ENCODE measurements around the gene PIP4K2A.
"Not testable (repeated sequence)": the region's sequence is repeated elsewhere in the genome, so short reads cannot be mapped to it uniquely, and the experiment has no call there.

PIP4K2A gene

DNA sequence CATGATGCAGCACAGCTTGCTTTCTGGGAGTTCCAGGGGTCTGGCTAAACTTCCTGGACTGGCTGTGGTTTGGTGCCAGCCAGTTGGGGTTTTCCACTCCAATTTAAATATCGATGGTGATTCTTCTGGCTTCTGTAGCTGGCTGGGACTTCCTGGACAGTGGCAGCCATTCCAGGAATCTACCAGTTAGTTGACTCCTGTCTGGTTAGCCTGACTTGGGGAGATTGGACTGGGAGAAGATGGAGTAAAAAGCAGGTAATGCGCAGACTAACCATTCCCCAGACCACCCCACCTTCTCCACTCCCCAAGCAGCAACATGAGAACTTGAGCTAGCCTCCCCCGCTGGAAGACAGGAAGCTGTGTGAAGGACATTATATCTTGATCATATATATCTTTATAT is 6.3 kb upstream of the PIP4K2A start:
- DNase-seq (ENCODE audit: insufficient read length, low spot score), result no peak
- no peak for FAIRE-seq

DNA sequence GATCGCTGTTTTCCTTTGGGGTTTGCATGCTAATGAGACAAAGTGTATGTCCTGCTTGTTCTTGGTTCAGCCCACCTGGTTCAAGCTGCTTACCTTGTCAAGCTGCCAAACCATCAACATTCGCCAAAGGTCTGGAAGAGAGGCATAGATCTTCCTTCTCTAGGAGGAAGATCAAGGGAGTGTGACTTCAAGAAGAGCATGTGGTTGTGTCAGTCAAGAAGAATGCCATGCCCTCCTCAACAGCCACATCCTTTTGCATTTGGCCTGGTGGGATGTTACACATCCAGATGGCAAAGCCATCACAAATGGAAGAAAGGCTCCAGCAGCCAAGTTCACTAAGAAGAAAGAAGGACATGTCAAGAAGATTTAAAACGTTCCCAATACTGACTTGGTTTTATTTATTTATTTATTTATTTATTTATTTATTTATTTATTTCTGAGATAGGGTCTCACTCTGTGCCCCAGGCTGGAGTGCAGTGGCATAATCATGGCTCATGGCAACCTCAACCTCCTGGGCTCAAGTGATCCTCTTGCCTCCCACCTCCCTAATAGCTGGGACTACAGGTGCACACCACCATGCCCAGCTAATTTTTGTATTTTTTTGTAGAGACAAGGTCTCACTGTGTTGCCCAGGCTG is 5.1 kb upstream of the PIP4K2A start:
- DNase-seq (ENCODE audit: insufficient read length, low spot score), result no peak
- no peak for FAIRE-seq

DNA sequence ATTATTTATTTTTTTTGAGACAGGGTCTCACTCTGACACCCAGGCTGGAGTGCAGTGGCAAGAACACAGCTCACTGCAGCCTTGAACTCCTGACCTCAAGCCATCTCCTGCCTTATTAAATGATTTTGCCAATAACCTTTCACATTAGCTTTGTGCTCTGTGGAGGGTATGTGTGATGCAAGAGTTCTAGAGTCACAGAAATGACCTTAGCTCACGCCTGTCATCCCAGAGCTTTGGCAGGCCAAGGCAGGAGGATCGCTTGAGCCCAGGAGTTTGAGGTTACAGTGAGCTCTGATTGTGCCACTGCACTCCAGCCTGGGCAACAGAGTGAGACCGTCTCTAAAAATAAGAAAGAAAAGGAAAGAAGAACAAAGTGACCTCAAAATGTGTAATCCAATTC is 4.3 kb upstream of the PIP4K2A start:
- DNase-seq (ENCODE audit: insufficient read length, low spot score); FAIRE-seq: not testable (repeated sequence)

DNA sequence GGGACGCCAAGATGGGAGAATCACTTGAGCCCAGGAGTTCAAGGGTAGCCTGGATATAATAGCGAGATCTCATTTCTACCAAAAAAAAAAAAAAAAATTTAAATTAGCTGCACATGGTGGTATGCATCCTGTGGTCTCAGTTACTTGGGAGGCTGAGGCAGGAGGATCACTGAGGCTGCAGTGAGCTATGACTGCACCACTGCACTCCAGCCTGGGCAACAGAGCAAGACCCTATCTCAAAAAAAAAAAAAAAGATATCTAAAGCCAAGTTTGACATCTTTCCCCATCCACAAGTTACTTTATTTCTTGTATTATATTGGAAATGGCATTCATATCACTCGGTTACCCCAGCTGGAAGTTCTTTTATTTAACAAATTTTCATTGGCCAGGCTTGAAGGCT is 3.4 kb upstream of the PIP4K2A start:
- FAIRE-seq (no peak), DNase-seq (ENCODE audit: insufficient read length, low spot score) (no peak)

DNA sequence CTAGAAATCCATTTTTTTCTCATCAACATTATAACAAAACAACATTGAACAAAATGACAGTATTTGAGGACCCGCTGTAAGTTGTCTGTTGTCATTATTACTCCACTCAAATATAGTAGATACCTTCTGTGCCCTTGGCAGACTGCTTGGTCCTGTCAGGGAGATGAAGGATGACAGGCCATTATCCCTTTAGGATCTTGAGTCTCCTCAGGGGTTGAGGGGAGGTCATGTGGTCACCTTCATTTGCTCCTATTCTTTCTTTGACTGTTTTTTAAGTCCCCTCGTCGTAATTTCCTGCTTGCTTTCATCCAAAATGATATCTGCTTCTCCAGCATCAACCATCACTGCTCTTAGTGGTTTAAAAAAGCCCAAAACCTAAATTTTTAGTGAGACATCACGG is 2.6 kb upstream of the PIP4K2A start:
- FAIRE-seq, result peak; percentile 23

DNA sequence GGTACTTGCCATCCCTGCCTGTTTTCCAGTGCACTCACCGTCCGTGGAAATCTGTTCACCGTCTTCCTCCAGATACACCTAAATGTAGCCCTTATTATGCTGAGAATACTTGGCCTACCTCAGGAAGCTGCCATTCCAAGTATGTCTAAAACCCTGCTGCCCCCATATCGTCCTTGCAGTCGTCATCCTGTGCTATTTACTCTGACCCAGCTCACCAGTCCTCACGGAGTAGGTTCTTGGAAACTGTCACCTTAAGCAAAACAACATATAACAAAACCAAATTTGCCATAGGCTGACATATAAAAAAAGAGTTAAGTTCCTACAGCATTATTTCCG is 880 bp upstream of the PIP4K2A start:
- FAIRE-seq, result peak; percentile 42
- DNase-seq (ENCODE audit: insufficient read length, low spot score), result no peak

More for the DNA sequence above, 2.6 kb upstream of the PIP4K2A start:
- no peak for DNase-seq (ENCODE audit: insufficient read length, low spot score)

DNA sequence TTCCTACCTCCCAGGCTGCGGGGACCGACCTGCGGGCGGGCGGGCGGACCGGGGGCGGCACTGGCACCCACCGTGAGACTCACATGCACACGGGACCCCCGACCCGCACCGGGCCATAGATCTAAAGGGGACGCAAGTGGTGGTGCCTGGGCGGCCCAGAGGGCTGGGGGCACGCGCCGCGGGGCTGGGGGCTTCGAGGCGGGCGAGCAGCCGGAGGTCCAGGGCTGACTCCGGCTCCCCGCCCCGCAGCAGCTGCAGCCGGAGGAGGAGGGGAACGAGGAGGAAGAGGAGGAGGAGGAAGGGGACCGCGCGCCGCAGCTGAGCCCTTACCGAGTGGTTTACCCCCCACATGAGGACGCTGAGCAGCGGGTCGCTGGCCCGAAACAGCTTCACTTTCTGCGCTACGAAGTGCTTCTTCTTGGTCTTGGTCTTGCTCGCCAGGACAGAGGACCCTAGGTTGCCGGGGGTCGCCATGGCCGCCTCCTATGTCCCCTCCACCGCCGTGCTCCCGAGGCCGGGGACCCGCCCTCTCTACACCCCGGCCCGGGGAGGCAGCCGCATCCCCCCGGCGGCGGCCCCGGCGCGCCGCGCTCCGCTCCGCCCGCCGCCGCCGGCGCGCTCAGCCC is 412 bp downstream of the PIP4K2A start:
- FAIRE-seq, result no peak

DNA sequence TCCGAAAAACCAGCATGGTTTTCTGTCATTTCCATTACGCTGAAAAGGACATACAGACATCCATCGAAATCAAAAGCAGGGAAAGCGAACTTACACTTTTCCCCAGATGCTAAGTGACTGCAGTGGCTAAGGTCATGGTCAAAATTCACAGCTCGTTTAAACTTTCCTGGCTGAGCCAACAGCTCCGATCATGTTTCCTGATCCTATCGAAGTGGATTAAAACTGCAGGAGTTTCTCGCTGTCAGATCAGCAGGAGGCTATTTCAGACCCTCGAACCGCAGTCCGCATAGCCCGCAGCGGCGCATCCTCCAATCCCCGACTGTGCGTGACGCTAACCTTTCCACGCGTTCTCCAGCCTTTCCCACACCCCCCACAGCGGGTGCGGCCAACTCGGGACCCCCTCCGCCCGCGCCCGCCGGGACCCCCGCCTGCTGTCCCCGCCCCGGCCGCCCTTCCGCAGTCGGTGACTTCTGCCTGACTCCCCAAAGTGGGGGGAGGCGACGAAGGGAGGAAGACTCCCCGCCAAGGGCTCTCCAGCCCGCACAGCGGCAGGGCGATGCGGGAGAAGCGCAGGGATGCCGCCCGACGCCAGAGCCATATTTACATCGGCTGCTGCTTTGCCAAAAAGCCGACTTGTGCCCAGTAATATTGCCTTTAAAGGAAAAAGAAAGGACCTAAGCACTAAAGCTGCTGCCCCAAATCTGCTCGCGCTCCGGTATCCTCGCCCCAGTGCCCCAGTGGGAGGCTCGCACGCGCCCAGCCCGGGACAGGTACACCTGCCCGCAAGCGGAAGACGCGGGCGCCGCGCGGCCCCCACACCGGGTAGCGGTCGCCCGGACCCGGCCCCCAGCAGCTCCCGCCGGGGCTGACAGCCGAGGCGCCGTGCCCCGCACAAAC is 1.2 kb downstream of the PIP4K2A start:
- peak; percentile 66 for FAIRE-seq
- DNase-seq (ENCODE audit: insufficient read length, low spot score), result peak; percentile 26

More for the DNA sequence above, 412 bp downstream of the PIP4K2A start:
- DNase-seq (ENCODE audit: insufficient read length, low spot score), result peak; percentile 30

DNA sequence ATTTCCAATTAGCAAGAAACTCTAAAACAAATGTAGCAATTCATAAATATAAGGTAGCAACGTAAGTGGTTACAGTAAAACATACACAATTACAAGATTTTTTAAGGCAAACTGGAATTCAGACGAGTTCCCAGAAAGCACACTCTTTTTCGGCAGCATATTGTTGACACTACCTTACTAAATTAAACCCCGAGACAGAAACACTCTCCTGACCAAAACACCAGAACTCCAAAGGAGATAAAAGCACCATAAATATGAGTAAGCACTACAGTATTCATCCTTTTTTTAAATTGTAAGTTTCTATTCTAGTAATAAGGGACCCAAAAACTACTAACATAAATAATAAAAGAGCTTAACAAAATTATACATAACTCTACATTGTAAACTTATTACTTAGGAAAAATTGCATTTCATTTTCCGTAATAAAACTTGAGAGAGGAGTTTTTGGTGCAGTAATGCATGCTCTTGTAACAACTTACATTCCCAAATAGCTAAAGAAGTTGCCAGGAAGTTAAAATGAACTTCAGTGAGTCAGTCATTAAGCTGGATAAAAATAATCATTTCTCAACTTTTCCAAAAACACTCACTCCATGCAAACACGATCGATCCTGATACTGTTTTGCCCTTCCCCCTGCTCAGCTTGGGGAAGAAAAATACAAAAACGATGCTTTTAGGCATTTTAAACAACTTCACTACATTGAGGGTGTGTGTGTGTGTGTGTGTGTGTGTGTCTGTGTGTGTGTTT is 2.0 kb downstream of the PIP4K2A start:
- no peak for DNase-seq (ENCODE audit: insufficient read length, low spot score)
- peak; percentile 84 for FAIRE-seq

DNA sequence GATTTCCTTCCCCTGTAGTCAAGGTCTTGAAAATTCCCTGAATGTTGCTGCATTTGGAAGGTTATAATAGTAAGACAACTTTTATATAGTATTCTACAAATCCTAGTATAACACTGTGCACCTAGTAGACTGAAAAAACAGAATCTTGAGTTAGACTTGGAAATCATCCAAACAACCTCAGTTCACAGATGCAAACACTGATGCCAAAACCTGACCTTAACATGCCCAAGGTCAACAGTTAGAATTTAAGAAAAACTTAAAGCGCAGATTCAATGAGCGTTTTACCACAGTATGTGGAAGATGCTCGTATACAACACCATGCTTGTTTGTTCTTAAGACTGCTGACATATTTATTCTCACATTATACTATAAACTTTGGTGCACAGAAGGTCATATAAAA is 3.0 kb downstream of the PIP4K2A start:
- FAIRE-seq, result peak; percentile 72
- no peak for DNase-seq (ENCODE audit: insufficient read length, low spot score)

DNA sequence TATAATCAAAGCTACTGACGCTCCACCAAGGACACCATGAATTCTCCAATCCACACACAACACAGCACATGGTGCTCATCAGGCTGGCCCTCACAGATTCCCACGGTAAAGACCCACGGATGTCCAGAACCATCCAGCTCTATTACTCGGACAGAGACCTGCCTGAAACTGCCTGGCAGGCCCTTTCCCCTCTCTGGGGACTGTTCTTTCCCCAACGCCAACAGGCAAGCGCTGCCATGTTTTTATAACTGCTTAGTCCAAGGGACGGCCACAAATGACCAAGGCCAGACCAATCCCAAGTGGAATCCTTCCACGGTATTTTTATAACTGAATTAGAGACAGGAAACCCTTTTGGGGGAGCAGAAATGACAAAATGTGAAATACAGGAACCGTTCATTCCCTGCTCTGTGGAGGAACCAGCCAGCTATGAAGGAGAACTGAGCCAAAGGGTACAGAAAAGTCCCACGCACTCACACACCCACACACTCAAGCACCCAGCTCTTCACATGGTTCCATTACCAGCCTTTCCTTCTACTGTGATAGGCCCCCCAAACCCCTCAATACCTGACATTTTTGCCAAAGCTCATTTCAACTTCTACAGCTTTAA is 4.1 kb downstream of the PIP4K2A start:
- no peak for DNase-seq (ENCODE audit: insufficient read length, low spot score)
- peak; percentile 86 for FAIRE-seq

DNA sequence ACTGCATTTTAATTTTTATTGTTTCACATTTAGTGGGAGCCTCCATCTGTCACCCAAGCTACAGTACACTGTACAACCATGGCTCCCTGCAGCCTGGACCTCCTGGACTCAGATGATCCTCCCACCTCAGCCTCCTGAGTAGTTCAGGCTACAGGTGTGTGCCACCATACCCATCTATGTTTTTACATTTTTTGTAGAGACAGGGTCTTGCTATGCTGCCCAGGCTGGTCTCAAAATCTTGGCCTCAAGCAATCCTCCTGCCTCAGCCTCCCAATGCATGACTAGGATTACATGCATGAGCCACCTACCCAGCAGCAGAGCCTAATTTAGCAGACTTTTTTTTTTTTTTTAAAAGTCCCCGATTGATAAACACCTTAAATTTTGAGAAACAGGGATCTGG is 5.6 kb downstream of the PIP4K2A start:
- DNase-seq (ENCODE audit: insufficient read length, low spot score) (no peak), FAIRE-seq (no peak)

DNA sequence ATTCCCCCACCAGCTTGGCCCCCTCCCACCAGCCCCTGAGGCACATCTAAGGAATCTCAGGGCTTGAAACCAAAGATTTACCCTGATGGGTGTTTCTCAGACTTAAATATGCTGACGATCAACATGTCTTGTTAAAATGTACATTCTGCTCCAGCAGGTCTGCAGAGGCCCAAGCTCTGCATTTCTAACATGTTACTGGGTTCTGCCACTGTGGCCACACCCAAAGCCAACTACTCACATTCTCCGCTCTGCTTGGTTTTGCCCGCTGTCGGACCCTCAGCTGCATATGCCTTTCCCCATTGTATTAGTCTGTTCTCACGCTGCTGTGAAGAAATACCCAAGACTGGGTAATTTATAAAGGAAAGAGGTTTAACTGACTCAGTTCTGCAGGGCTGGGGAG is 8.9 kb downstream of the PIP4K2A start:
- DNase-seq (ENCODE audit: insufficient read length, low spot score), result no peak
- no peak for FAIRE-seq

DNA sequence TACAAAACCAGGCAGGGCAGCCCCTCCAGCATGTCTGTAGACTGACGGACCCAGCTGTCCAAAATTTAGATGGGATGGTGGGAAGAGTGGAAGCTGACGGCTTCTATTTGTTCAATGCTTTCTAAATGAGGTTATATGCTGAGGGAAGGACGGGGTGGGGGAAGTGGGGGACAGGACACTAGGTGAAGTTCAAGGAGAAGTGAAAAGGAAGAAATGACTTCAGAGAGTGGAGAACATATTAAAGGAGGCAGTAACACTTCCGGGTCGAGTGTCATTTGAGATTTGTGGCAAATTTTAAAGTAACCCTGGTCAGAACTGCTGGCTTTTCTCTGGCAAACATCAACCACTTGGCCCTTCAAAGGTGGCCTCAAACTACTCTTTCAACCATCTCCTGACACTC is 9.4 kb downstream of the PIP4K2A start:
- FAIRE-seq (peak; percentile 90), DNase-seq (ENCODE audit: insufficient read length, low spot score) (no peak)

DNA sequence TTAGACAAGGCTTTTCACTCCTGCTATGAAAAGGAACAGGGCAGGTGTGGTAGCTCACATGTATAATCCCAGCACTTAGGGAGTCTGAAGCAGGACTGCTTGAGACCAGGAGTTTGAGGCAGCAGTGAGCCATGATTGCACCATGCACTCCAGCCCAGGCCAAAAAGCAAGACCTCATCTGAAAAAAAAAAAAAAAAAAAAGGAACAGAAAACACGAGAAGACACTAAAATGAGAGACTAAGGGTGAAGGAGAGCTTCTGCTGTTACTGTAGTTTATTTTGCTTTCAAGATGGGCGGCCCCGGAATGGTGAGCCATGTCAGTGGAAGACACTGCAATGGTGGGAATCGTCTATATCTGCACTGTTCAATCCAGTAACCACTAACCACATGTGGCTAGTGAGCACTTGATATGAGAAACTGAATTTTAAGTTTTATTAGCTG is 9.9 kb downstream of the PIP4K2A start:
- no peak for FAIRE-seq
- DNase-seq (ENCODE audit: insufficient read length, low spot score), result no peak

DNA sequence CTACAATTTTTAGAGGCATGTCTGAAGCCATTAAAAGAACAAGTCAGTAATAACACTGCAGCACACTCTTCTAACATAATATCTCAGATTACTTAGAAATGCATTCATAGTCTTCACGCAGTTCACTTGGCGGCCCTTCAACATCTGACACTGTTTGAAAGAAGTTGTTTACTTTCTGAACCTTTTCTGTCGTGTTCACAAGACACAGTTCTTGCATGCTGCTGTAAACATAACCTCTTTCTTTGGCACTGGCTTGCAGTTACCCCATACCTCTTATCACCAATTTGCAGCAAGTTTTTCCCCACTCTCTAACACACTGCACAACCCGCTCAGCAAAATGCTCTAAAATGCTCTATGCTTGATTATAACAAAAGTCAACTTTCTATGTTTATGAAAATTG is 12.0 kb downstream of the PIP4K2A start:
- no peak for FAIRE-seq
- DNase-seq (ENCODE audit: insufficient read length, low spot score), result no peak

DNA sequence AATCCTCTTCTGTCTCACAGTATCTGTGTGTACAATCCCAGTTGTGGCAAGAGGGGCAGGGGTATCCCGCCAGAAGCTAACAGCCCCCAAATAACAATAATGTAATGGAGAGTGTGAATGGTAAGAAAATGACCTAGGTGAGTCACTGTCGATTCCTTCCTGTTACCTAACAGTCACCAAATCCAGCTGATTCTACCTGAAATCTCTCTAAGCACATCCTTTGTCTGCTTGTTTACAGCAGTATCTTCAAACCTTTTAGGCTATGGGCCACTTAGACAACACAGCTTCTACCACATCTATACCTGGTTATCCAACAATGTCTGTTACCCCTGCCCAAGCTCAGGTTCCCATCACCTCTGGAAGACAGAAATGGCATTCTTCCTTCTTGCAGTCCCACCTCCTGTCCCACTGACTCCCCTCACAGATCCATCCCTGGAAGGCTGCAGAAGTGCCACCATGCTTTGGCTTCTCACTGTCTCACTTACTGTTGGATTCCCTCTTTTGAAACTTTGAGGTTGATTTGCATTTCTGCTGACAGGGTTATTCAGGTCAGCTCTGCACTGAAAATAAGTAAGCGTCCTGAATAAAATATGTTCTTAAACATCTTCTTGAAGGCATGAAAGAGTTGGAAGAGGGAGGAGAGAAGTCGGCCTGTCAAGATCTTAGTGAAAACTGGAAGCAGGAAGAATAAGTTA is 13.1 kb downstream of the PIP4K2A start:
- DNase-seq (ENCODE audit: insufficient read length, low spot score) (no peak), FAIRE-seq (peak; percentile 83)

DNA sequence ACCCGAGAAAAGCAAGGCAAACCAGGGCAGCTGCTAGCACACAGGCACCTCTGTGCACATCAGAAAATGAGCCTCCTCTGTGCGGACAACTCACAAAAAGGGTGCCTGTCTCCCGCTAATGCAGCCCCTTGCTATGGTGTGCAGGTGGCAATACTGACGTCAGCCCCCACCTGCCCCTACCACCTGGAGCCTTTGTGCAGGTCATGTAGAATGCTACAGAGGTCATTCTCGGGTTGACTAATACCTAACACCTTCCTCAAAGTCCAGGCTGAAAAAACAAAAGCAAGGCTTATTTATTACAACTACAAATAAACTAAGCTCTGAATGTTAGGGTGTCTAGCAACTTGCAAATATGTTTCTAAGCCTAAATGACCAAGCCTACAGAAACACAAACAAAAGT is 13.9 kb downstream of the PIP4K2A start:
- peak; percentile 74 for FAIRE-seq

DNA sequence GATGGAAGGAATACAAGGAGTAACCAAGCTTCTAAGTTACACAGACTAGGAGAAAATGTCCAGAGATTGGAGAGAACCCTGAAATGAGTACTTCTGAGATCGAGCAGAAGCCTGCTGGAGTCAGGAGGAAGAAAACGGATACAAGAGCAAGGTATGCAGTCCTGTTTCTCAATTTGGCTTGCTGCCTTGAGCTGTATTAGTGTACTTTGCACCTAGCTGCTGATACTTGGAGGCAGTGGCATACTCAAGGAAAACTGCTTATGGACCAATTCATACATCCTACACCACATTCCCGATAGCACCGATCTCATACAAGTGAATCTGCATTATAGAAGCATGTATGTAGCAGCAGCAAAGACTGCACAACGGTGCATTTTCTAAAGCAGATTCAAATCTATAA is 14.4 kb downstream of the PIP4K2A start:
- peak; percentile 84 for FAIRE-seq
- no peak for DNase-seq (ENCODE audit: insufficient read length, low spot score)

More for the DNA sequence above, 13.9 kb downstream of the PIP4K2A start:
- no peak for DNase-seq (ENCODE audit: insufficient read length, low spot score)

DNA sequence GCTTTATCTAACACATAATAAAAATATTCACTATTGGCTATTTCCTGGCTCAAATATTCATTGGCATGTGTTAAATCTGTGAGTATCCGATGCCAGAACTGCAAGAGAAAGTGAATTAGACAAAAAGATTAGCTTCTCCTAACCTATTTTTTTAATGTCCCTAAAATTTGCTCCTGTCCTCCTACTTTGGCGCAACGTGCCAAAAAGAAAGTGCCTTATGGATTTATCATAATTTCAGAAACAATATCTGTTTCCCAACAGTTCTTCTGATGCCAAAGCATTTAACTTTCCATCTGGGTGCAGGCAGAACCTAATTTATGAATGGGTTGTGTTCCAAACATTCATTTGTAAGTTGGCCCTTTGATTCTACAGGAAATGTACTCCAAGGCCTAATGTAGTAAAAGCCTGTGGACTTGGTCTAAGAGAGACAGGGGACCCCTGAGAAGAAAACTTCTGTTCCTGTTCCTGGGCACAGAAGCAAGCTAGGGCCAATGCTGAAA is 15.4 kb downstream of the PIP4K2A start:
- peak; percentile 65 for FAIRE-seq

More for the DNA sequence above, 15.4 kb downstream of the PIP4K2A start:
- DNase-seq (ENCODE audit: insufficient read length, low spot score), result no peak

Measured in GM19239 (cell line).